KOPT-K1 (cell line): ENCODE measurements around the gene RMND5B.

Experiments used
- H3K27ac ChIP-seq: fragments of 200-600 bp; sonication (generic); 2 replicates; pipeline ENCODE4 v1.5.1; 2016; ENCODE audit warnings: antibody characterized with exemption, mild to moderate bottlenecking, low read depth, low read length; ENCODE audit not compliant: poor library complexity, severe bottlenecking
- H3K36me3 ChIP-seq: fragments of 200-600 bp; sonication (generic); 2 replicates; pipeline ENCODE4 v1.5.1; 2017; ENCODE audit warnings: antibody characterized with exemption, mild to moderate bottlenecking, low read length, moderate library complexity; ENCODE audit not compliant: insufficient read depth
- H3K9me3 ChIP-seq: fragments of 200-600 bp; sonication (generic); 2 replicates; pipeline ENCODE4 v1.5.1; 2017; ENCODE audit warnings: antibody characterized with exemption, low read length, mild to moderate bottlenecking; ENCODE audit not compliant: insufficient read depth, poor library complexity, severe bottlenecking

Gene RMND5B

GRCh38 chr5:178137991-178138390, 7.2 kb downstream of the RMND5B start:
- no peaks in the 10 kb centered on the region for H3K9me3 ChIP-seq
- peaks cover 50% of the 10 kb centered on the region for H3K36me3 ChIP-seq
- no peak overlapping the region for H3K27ac ChIP-seq

GRCh38 chr5:178141550-178141949, 10.7 kb downstream of the RMND5B start:
- H3K9me3 ChIP-seq = no peaks in the 10 kb centered on the region
- H3K36me3 ChIP-seq = peaks cover 72% of the 10 kb centered on the region
- no peak overlapping the region for H3K27ac ChIP-seq

GRCh38 chr5:178142642-178143041, 11.8 kb downstream of the RMND5B start:
- Histone ChIP-seq H3K27ac (no peak overlapping the region), H3K9me3 (no peaks in the 10 kb centered on the region), H3K36me3 (peaks cover 73% of the 10 kb centered on the region)

- Histone ChIP-seq H3K27ac (no peak overlapping the region), H3K36me3 (peaks cover 73% of the 10 kb centered on the region), H3K9me3 (no peaks in the 10 kb centered on the region)
Observed at GRCh38 chr5:178143246-178143645, 12.4 kb downstream of the RMND5B start.

- H3K36me3 ChIP-seq = peaks cover 80% of the 10 kb centered on the region
- no peak overlapping the region for H3K27ac ChIP-seq
- H3K9me3 ChIP-seq = no peaks in the 10 kb centered on the region
Observed at GRCh38 chr5:178143901-178144300, 13.1 kb downstream of the RMND5B start.

- H3K9me3 ChIP-seq = no peaks in the 10 kb centered on the region
- peaks cover 93% of the 10 kb centered on the region for H3K36me3 ChIP-seq
- no peak overlapping the region for H3K27ac ChIP-seq
Observed at GRCh38 chr5:178145965-178146820, 15.4 kb downstream of the RMND5B start.

GRCh38 chr5:178147406-178147805, 16.6 kb downstream of the RMND5B start:
- Histone ChIP-seq H3K27ac (no peak overlapping the region), H3K36me3 (peaks cover 97% of the 10 kb centered on the region)

GRCh38 chr5:178149199-178149932, 18.6 kb downstream of the RMND5B start:
- Histone ChIP-seq H3K36me3 (peaks cover 80% of the 10 kb centered on the region), H3K27ac (no peak overlapping the region), H3K9me3 (no peaks in the 10 kb centered on the region)

More at GRCh38 chr5:178147406-178147805, 16.6 kb downstream of the RMND5B start:
- H3K9me3 ChIP-seq = no peaks in the 10 kb centered on the region

- Histone ChIP-seq H3K9me3 (no peaks in the 10 kb centered on the region), H3K36me3 (peaks cover 65% of the 10 kb centered on the region), H3K27ac (no peak overlapping the region)
Observed at GRCh38 chr5:178150977-178151734, 20.3 kb downstream of the RMND5B start.

GRCh38 chr5:178152491-178153444, 22.0 kb downstream of the RMND5B start:
- Histone ChIP-seq H3K9me3 (no peaks in the 10 kb centered on the region), H3K36me3 (peaks cover 49% of the 10 kb centered on the region), H3K27ac (peak overlapping the region; percentile 54)

GRCh38 chr5:178153530-178154340, 22.9 kb downstream of the RMND5B start, which contains the start of gene NHP2:
Gene NHP2 (minus strand): TSS chr5:178153885. CDS start chr5:178153817, 68 bp downstream.
- peaks cover 40% of the 10 kb centered on the region for H3K36me3 ChIP-seq
- H3K27ac ChIP-seq = peak within 1 kb of the TSS; percentile 54
- H3K9me3 ChIP-seq = no peaks in the 10 kb centered on the region

- H3K27ac ChIP-seq = no peak overlapping the region
- peaks cover 26% of the 10 kb centered on the region for H3K36me3 ChIP-seq
- no peaks in the 10 kb centered on the region for H3K9me3 ChIP-seq
Observed at GRCh38 chr5:178155065-178155464, 24.3 kb downstream of the RMND5B start.

- Histone ChIP-seq H3K27ac (no peak overlapping the region), H3K9me3 (no peaks in the 10 kb centered on the region), H3K36me3 (no peaks in the 10 kb centered on the region)
Observed at GRCh38 chr5:178160176-178160575, 29.4 kb downstream of the RMND5B start.
